ENCODE measurements around the gene UTF1.
A peak's percentile ranks its signal among the peaks of the same experiment; 100 is the strongest.

Gene UTF1

GRCh38 chr10:133275684-133276092, 45.7 kb downstream of the UTF1 start:
- Histone ChIP-seq H3K9me3 (ENCODE audit: control insufficient read depth, insufficient read depth, low read length) (no peaks in the 10 kb centered on the region), H3K36me3 (ENCODE audit: control insufficient read depth, low read length) (no peaks in the 10 kb centered on the region), H3K9me2 (replicated peaks; ENCODE audit: control insufficient read depth, low read length) (no peaks in the 10 kb centered on the region), H3K4me3 (ENCODE audit: low read length) (no peak overlapping the region), H3K27me3 (ENCODE audit: control insufficient read depth, low read length) (peaks cover 9% of the 10 kb centered on the region), H3K4me1 (ENCODE audit: control insufficient read depth, low read length) (peaks cover 37% of the 10 kb centered on the region), H3K79me2 (ENCODE audit: control insufficient read depth, low read length) (no peaks in the 10 kb centered on the region), H3F3A (ENCODE audit: control insufficient read depth, insufficient read depth) (no peaks in the 10 kb centered on the region), H4K20me1 (ENCODE audit: control insufficient read depth, insufficient read depth, low read depth, low read length) (no peaks in the 10 kb centered on the region), H3K27ac (ENCODE audit: low read depth, low read length) (no peak overlapping the region), H3K4me2 (ENCODE audit: low read length) (peak overlapping the region; percentile 51)
- no peak for TF ChIP-seq EZH2phosphoT487 (IDR thresholded peaks at IDR 0.05; ENCODE audit: borderline replicate concordance, low read length)
- TF ChIP-seq, protein P1, sequence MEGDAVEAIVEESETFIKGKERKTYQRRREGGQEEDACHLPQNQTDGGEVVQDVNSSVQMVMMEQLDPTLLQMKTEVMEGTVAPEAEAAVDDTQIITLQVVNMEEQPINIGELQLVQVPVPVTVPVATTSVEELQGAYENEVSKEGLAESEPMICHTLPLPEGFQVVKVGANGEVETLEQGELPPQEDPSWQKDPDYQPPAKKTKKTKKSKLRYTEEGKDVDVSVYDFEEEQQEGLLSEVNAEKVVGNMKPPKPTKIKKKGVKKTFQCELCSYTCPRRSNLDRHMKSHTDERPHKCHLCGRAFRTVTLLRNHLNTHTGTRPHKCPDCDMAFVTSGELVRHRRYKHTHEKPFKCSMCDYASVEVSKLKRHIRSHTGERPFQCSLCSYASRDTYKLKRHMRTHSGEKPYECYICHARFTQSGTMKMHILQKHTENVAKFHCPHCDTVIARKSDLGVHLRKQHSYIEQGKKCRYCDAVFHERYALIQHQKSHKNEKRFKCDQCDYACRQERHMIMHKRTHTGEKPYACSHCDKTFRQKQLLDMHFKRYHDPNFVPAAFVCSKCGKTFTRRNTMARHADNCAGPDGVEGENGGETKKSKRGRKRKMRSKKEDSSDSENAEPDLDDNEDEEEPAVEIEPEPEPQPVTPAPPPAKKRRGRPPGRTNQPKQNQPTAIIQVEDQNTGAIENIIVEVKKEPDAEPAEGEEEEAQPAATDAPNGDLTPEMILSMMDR (IDR thresholded peaks at IDR 0.05; ENCODE audit: low read depth, low read length, poor library complexity, severe bottlenecking): peak; percentile 60

DNA sequence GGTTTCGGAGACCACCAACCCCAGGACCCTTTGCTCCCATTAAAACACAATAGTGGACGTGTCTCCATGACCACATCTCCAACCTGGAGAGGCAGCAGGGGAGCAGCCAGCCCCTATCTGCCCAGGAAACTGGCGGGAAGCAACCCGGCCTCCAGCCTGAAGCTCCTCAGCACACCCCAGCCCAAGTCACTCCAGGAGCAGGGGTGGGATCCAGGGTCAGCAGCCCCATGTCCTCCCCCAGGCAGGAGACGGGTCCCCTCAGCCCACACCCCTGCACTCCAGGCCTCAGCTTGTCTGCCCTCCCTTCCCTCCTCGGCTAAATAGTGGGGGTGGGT, 46.0 kb downstream of the UTF1 start:
- Histone ChIP-seq H3K36me3 (ENCODE audit: control insufficient read depth, low read length) (no peaks in the 10 kb centered on the region), H3K9me2 (replicated peaks; ENCODE audit: control insufficient read depth, low read length) (no peaks in the 10 kb centered on the region), H3K4me2 (ENCODE audit: low read length) (peak overlapping the region; percentile 51), H3F3A (ENCODE audit: control insufficient read depth, insufficient read depth) (no peaks in the 10 kb centered on the region), H4K20me1 (ENCODE audit: control insufficient read depth, insufficient read depth, low read depth, low read length) (no peaks in the 10 kb centered on the region), H3K9me3 (ENCODE audit: control insufficient read depth, insufficient read depth, low read length) (no peaks in the 10 kb centered on the region), H3K4me3 (ENCODE audit: low read length) (peak overlapping the region; percentile 28; the same call in 1 of the 2 replicates), H3K79me2 (ENCODE audit: control insufficient read depth, low read length) (no peaks in the 10 kb centered on the region), H3K27me3 (ENCODE audit: control insufficient read depth, low read length) (peaks cover 9% of the 10 kb centered on the region), H3K27ac (ENCODE audit: low read depth, low read length) (no peak overlapping the region), H3K4me1 (ENCODE audit: control insufficient read depth, low read length) (peaks cover 37% of the 10 kb centered on the region)
- TF ChIP-seq EZH2phosphoT487 (IDR thresholded peaks at IDR 0.05; ENCODE audit: borderline replicate concordance, low read length): no peak
- TF ChIP-seq, protein P1 (IDR thresholded peaks at IDR 0.05; ENCODE audit: low read depth, low read length, poor library complexity, severe bottlenecking): no peak

GRCh38 chr10:133276435-133277201, 46.6 kb downstream of the UTF1 start, which contains the start of gene ADAM8:
Gene ADAM8, minus strand, starts transcription at chr10:133276868. Its CDS starts 51 bp downstream, at chr10:133276817.
- H3K79me2 ChIP-seq (ENCODE audit: control insufficient read depth, low read length): no peaks in the 10 kb centered on the region
- H3K36me3 ChIP-seq (ENCODE audit: control insufficient read depth, low read length): no peaks in the 10 kb centered on the region
- no peaks in the 10 kb centered on the region for H3K9me3 ChIP-seq (ENCODE audit: control insufficient read depth, insufficient read depth, low read length)
- no peak for TF ChIP-seq EZH2phosphoT487 (IDR thresholded peaks at IDR 0.05; ENCODE audit: borderline replicate concordance, low read length)
- TF ChIP-seq, protein P1 (IDR thresholded peaks at IDR 0.05; ENCODE audit: low read depth, low read length, poor library complexity, severe bottlenecking): no peak
- peaks cover 9% of the 10 kb centered on the region for H3K27me3 ChIP-seq (ENCODE audit: control insufficient read depth, low read length)
- H3K4me3 ChIP-seq (ENCODE audit: low read length): peak within 1 kb of the TSS; percentile 28; the same call in 1 of the 2 replicates
- peaks cover 37% of the 10 kb centered on the region for H3K4me1 ChIP-seq (ENCODE audit: control insufficient read depth, low read length)
- H3K9me2 ChIP-seq (replicated peaks; ENCODE audit: control insufficient read depth, low read length): no peaks in the 10 kb centered on the region
- no peaks in the 10 kb centered on the region for H3F3A ChIP-seq (ENCODE audit: control insufficient read depth, insufficient read depth)
- no peaks in the 10 kb centered on the region for H4K20me1 ChIP-seq (ENCODE audit: control insufficient read depth, insufficient read depth, low read depth, low read length)
- H3K4me2 ChIP-seq (ENCODE audit: low read length): peak within 1 kb of the TSS; percentile 51
- no peak within 1 kb of the TSS for H3K27ac ChIP-seq (ENCODE audit: low read depth, low read length)

Data from DOHH2 (cell line).